ENCODE data around the gene HABP4. TPM values are rescaled to one million over a fixed set of nuclear protein-coding genes. Genes with fewer than 3 reads are reported as not detected.

HABP4 gene
- total RNA-seq, 3 donors from 2014 or later (not counting 1 experiment from before 2014, with no cell fraction given) = 3.0 to 3.9 (median 3.6) TPM

DNA sequence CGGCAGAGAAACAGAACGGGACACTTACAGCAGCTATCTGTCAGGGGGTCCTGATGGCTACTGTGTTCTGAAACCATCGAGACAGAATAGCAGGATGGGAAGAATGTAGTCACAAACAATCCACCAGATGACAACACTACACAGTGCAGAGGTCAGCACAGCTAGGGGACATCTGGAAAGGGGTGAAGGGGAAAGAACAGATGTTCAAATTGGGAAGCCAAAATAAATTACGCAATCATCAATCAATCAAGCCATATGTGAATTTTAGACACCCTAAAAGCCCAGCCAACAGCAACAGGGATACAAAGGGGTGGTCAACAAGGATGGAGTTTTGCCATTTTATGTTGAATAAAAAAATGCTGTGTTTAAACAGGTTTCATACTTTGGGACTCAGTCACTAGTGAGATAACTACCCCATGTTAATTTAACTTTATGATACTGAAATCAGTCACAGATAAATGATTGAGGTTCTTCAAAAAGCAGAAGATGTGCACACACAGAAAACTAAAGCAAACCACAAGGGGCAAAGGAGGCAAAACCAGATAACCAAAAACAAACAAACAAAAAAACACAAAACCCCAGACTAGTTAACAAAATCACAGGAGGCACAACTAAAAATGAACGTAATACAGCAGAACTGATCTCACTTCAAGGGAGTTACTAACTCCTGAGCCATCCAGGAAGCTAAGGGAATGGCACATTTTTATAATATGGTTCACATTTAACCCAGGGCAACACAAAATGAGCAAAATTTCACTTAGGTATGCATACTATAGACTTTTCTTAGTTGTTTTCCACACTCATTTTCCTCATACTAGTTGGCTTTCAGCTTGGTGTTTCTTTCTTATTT, 65.9 kb downstream of the HABP4 start:
- Histone ChIP-seq H3K4me1 (ENCODE audit: control insufficient read depth, insufficient read depth, low read length) (no peaks in the 10 kb centered on the region), H3K27me3 (ENCODE audit: control insufficient read depth, insufficient read depth, low read length) (no peaks in the 10 kb centered on the region), H3K36me3 (ENCODE audit: control insufficient read depth, insufficient read depth, low read length) (no peaks in the 10 kb centered on the region), H3K9me3 (ENCODE audit: control insufficient read depth, insufficient read depth, low read length) (no peaks in the 10 kb centered on the region), H3K27ac (ENCODE audit: low read length) (no peak overlapping the region), H3K4me3 (ENCODE audit: low read length) (no peak overlapping the region)
- H3K9me3 Mint-ChIP-seq = no peaks in the 10 kb centered on the region
- no peak overlapping the region for H3K27ac Mint-ChIP-seq
- no peak overlapping the region for H3K4me3 Mint-ChIP-seq
- TF ChIP-seq, protein P1, sequence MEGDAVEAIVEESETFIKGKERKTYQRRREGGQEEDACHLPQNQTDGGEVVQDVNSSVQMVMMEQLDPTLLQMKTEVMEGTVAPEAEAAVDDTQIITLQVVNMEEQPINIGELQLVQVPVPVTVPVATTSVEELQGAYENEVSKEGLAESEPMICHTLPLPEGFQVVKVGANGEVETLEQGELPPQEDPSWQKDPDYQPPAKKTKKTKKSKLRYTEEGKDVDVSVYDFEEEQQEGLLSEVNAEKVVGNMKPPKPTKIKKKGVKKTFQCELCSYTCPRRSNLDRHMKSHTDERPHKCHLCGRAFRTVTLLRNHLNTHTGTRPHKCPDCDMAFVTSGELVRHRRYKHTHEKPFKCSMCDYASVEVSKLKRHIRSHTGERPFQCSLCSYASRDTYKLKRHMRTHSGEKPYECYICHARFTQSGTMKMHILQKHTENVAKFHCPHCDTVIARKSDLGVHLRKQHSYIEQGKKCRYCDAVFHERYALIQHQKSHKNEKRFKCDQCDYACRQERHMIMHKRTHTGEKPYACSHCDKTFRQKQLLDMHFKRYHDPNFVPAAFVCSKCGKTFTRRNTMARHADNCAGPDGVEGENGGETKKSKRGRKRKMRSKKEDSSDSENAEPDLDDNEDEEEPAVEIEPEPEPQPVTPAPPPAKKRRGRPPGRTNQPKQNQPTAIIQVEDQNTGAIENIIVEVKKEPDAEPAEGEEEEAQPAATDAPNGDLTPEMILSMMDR (IDR thresholded peaks at IDR 0.05) = no peak
- H3K4me1 Mint-ChIP-seq = no peaks in the 10 kb centered on the region
- DNase-seq (no peak), ATAC-seq (no peak)
- no peaks in the 10 kb centered on the region for H3K27me3 Mint-ChIP-seq (ENCODE audit: low read depth in 2 of 2)
- intact Hi-C loops (cut with micrococcal nuclease) = no loop called here
- no peaks in the 10 kb centered on the region for H3K36me3 Mint-ChIP-seq
- WGBS (ENCODE audit: insufficient coverage) = 83% methylated on average over 4 of the region's 5 CpGs

DNA sequence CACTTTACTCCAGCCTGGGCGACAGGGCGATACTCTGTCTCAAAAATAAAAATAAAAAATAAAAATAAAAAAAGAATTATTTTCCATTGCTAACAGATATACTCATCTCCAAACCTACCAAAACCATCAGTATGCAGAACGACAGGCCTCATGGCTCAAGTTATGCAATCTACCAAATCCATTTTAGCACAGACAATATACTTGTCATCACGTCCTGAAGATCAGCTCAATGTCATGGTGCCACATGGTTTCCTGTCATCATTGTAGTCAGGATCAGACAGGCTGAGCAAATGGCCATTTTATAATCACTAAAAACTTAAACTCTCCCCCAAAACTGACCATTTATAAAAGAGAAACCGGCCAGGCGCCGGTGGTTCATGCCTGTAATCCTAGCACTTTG, 69.1 kb downstream of the HABP4 start:
- H3K9me3 Mint-ChIP-seq = no peaks in the 10 kb centered on the region
- H3K36me3 ChIP-seq (ENCODE audit: control insufficient read depth, insufficient read depth, low read length) = no peaks in the 10 kb centered on the region
- DNase-seq = no peak
- no peaks in the 10 kb centered on the region for H3K9me3 ChIP-seq (ENCODE audit: control insufficient read depth, insufficient read depth, low read length)
- intact Hi-C loops (cut with micrococcal nuclease) = no loop called here
- no peaks in the 10 kb centered on the region for H3K27me3 Mint-ChIP-seq (ENCODE audit: low read depth in 2 of 2)
- no peak overlapping the region for H3K27ac ChIP-seq (ENCODE audit: low read length)
- ATAC-seq = no peak
- H3K27me3 ChIP-seq (ENCODE audit: control insufficient read depth, insufficient read depth, low read length) = no peaks in the 10 kb centered on the region
- no peaks in the 10 kb centered on the region for H3K4me1 ChIP-seq (ENCODE audit: control insufficient read depth, insufficient read depth, low read length)
- no peak overlapping the region for H3K4me3 ChIP-seq (ENCODE audit: low read length)
- H3K27ac Mint-ChIP-seq = no peak overlapping the region
- 91% methylated on average over 5 of the region's 7 CpGs for WGBS (ENCODE audit: insufficient coverage)
- no peaks in the 10 kb centered on the region for H3K36me3 Mint-ChIP-seq
- no peak overlapping the region for H3K4me3 Mint-ChIP-seq
- TF ChIP-seq, protein P1 (IDR thresholded peaks at IDR 0.05) = no peak
- H3K4me1 Mint-ChIP-seq = no peaks in the 10 kb centered on the region

DNA sequence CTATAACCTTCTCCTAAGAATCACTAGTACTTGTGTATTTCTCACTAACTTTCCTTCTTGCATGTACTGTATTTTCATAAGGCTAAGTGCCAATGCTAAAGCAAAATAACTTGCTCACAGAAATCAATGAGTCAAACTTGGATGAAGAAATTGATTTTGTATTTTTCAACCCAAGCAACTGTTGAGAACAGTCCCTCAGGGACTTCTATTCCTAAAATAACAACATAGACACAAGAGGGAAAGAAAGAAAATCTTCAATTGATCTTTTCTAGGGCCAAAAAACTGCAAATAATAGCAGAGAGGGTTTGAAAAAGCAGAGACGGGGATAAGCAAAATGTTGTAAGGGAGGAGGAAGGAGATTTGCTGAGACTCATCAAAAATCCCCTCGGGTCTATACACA, 69.8 kb downstream of the HABP4 start:
- Histone ChIP-seq H3K27me3 (ENCODE audit: control insufficient read depth, insufficient read depth, low read length) (no peaks in the 10 kb centered on the region), H3K36me3 (ENCODE audit: control insufficient read depth, insufficient read depth, low read length) (no peaks in the 10 kb centered on the region), H3K4me3 (ENCODE audit: low read length) (no peak overlapping the region), H3K27ac (ENCODE audit: low read length) (no peak overlapping the region), H3K9me3 (ENCODE audit: control insufficient read depth, insufficient read depth, low read length) (no peaks in the 10 kb centered on the region), H3K4me1 (ENCODE audit: control insufficient read depth, insufficient read depth, low read length) (no peaks in the 10 kb centered on the region)
- no peak for ATAC-seq
- no peaks in the 10 kb centered on the region for H3K4me1 Mint-ChIP-seq
- 100% methylated on average over 1 of the region's 2 CpGs for WGBS (ENCODE audit: insufficient coverage)
- H3K27ac Mint-ChIP-seq = no peak overlapping the region
- TF ChIP-seq, protein P1 (IDR thresholded peaks at IDR 0.05) = no peak
- H3K27me3 Mint-ChIP-seq (ENCODE audit: low read depth in 2 of 2) = no peaks in the 10 kb centered on the region
- intact Hi-C loops (cut with micrococcal nuclease) = no loop called here
- H3K4me3 Mint-ChIP-seq = no peak overlapping the region
- DNase-seq = no peak
- H3K9me3 Mint-ChIP-seq = no peaks in the 10 kb centered on the region
- no peaks in the 10 kb centered on the region for H3K36me3 Mint-ChIP-seq

DNA sequence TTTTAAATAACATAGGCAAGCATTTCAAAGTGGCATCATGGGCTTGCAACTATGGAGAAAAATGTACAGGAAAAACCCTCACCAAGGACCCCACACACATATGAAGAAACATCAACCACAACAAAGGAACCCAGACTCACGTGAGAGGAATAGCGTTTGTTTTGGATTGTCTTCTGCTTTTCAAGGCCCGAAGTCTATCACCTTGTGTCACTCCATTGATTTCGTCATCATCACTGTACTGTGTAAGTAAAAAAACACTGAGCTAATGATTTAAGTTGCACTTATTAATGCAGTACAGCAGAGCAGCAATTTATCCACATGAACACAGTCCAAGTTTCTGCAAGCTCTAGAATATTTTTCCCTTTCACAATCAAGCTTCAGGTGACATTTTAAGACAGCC, 72.4 kb downstream of the HABP4 start:
- TF ChIP-seq, protein P1 (IDR thresholded peaks at IDR 0.05) = no peak
- intact Hi-C loops (cut with micrococcal nuclease) = no loop called here
- ATAC-seq = no peak
- Histone ChIP-seq H3K27ac (ENCODE audit: low read length) (no peak overlapping the region), H3K27me3 (ENCODE audit: control insufficient read depth, insufficient read depth, low read length) (no peaks in the 10 kb centered on the region), H3K36me3 (ENCODE audit: control insufficient read depth, insufficient read depth, low read length) (no peaks in the 10 kb centered on the region), H3K4me3 (ENCODE audit: low read length) (no peak overlapping the region), H3K9me3 (ENCODE audit: control insufficient read depth, insufficient read depth, low read length) (no peaks in the 10 kb centered on the region), H3K4me1 (ENCODE audit: control insufficient read depth, insufficient read depth, low read length) (no peaks in the 10 kb centered on the region)
- 17% methylated on average over 4 of the region's 4 CpGs for WGBS (ENCODE audit: insufficient coverage)
- peak in 1 of 2 donors; percentile 53 for DNase-seq
- H3K27me3 Mint-ChIP-seq (ENCODE audit: low read depth in 2 of 2) = no peaks in the 10 kb centered on the region
- no peaks in the 10 kb centered on the region for H3K9me3 Mint-ChIP-seq
- H3K36me3 Mint-ChIP-seq = no peaks in the 10 kb centered on the region
- H3K4me3 Mint-ChIP-seq = no peak overlapping the region
- H3K4me1 Mint-ChIP-seq = no peaks in the 10 kb centered on the region
- no peak overlapping the region for H3K27ac Mint-ChIP-seq
